H9 (cell line): ENCODE results near the gene RNF167. TPM values are rescaled to one million over a fixed set of nuclear protein-coding genes. Genes with fewer than 3 reads are reported as not detected.

ENCODE experiments used
- DNase-seq: peaks from one replicate; pipeline ENCODE4 v3.0.0-alpha.2; 2017
- H2AFZ ChIP-seq: one replicate; pipeline ENCODE4 v1.6.1; 2013; ENCODE audit warnings: mild to moderate bottlenecking, low read length, control low read depth, moderate library complexity
- H2AK5ac ChIP-seq: 2 replicates; pipeline ENCODE4 v1.6.1; 2013; ENCODE audit warnings: low read length, control low read depth, mixed read lengths; ENCODE audit not compliant: insufficient read length
- H2BK120ac ChIP-seq: one replicate; pipeline ENCODE4 v1.6.1; 2013; ENCODE audit warnings: low read depth, mild to moderate bottlenecking, low read length, control low read depth, inconsistent platforms; ENCODE audit not compliant: poor library complexity, severe bottlenecking
- H2BK12ac ChIP-seq: 2 replicates; pipeline ENCODE4 v1.6.1; 2013; ENCODE audit warnings: low read length, control low read depth, mixed read lengths, low read depth; ENCODE audit not compliant: insufficient read length
- H2BK15ac ChIP-seq: 2 replicates; pipeline ENCODE4 v1.6.1; 2013; ENCODE audit warnings: low read depth, low read length, control low read depth
- H2BK20ac ChIP-seq: one replicate; pipeline ENCODE4 v1.6.1; 2013; ENCODE audit warnings: low read depth, mild to moderate bottlenecking, low read length, control low read depth, inconsistent platforms; ENCODE audit not compliant: poor library complexity, severe bottlenecking
- H2BK5ac ChIP-seq: 2 replicates; pipeline ENCODE4 v1.6.1; 2013; ENCODE audit warnings: low read length, control low read depth, mixed read lengths; ENCODE audit not compliant: insufficient read length
- H3K14ac ChIP-seq: 2 replicates; pipeline ENCODE4 v1.6.1; 2013; ENCODE audit warnings: low read length, control low read depth; ENCODE audit not compliant: insufficient read depth
- H3K18ac ChIP-seq: 2 replicates; pipeline ENCODE4 v1.6.1; 2013; ENCODE audit warnings: low read depth, mild to moderate bottlenecking, mixed read lengths, low read length, control low read depth; ENCODE audit not compliant: insufficient read length
- H3K23ac ChIP-seq: 2 replicates; pipeline ENCODE4 v1.6.1; 2013; ENCODE audit warnings: low read length, control low read depth, mixed read lengths, low read depth; ENCODE audit not compliant: insufficient read length
- H3K23me2 ChIP-seq: 2 replicates; pipeline ENCODE4 v1.6.1; 2013; ENCODE audit warnings: low read depth, mild to moderate bottlenecking, mixed read lengths, low read length, control low read depth; ENCODE audit not compliant: insufficient read length, poor library complexity, severe bottlenecking
- H3K27ac ChIP-seq: 2 replicates; pipeline ENCODE4 v1.5.1; 2013; ENCODE audit warnings: low read length, control low read depth, mixed read lengths, low read depth; ENCODE audit not compliant: insufficient read length
- H3K27me3 ChIP-seq: 2 replicates; pipeline ENCODE4 v1.6.1; 2013; ENCODE audit warnings: low read length, control low read depth, inconsistent platforms; ENCODE audit not compliant: insufficient read depth
- H3K4ac ChIP-seq: 2 replicates; pipeline ENCODE4 v1.6.1; 2013; ENCODE audit warnings: low read depth, mild to moderate bottlenecking, control low read depth, inconsistent platforms, low read length, moderate library complexity
- H3K4me1 ChIP-seq: 2 replicates; pipeline ENCODE4 v1.6.1; 2013; ENCODE audit warnings: low read length, control low read depth, inconsistent platforms; ENCODE audit not compliant: insufficient read depth
- H3K4me2 ChIP-seq: 2 replicates; pipeline ENCODE4 v1.6.1; 2013; ENCODE audit warnings: low read length, control low read depth, mixed read lengths; ENCODE audit not compliant: insufficient read length, insufficient read depth
- H3K56ac ChIP-seq: 2 replicates; pipeline ENCODE4 v1.6.1; 2013; ENCODE audit warnings: low read depth, mild to moderate bottlenecking, mixed read lengths, low read length, control low read depth; ENCODE audit not compliant: insufficient read length
- H3K79me1 ChIP-seq: 2 replicates; pipeline ENCODE4 v1.6.1; 2013; ENCODE audit warnings: low read depth, mild to moderate bottlenecking, moderate library complexity, low read length, control low read depth, inconsistent platforms; ENCODE audit not compliant: insufficient read depth, poor library complexity, severe bottlenecking
- H3K79me2 ChIP-seq: 2 replicates; pipeline ENCODE4 v1.6.1; 2013; ENCODE audit warnings: low read length, control low read depth, inconsistent platforms; ENCODE audit not compliant: insufficient read depth
- H3K9ac ChIP-seq: 2 replicates; pipeline ENCODE4 v1.6.1; 2013; ENCODE audit warnings: low read length, control low read depth, mixed read lengths; ENCODE audit not compliant: insufficient read length; ENCODE audit errors: extremely low read depth
- H3K9me3 ChIP-seq: one replicate; pipeline ENCODE4 v1.6.1; 2013; ENCODE audit warnings: low read depth, low read length, inconsistent platforms; ENCODE audit not compliant: control insufficient read depth
- H3T11ph ChIP-seq: one replicate; pipeline ENCODE4 v1.6.1; 2013; ENCODE audit warnings: mild to moderate bottlenecking, low read length, control low read depth, inconsistent platforms
- H4K20me1 ChIP-seq: one replicate; pipeline ENCODE4 v1.6.1; 2013; ENCODE audit not compliant: control insufficient read depth, insufficient read length, insufficient read depth
- H4K5ac ChIP-seq: 2 replicates; pipeline ENCODE4 v1.6.1; 2013; ENCODE audit warnings: low read depth, mild to moderate bottlenecking, mixed read lengths, low read length, control low read depth; ENCODE audit not compliant: insufficient read length
- H4K8ac ChIP-seq: replicated peaks from 2 replicates; pipeline ENCODE4 v1.6.1; 2013; ENCODE audit warnings: low read length, control low read depth, mixed read lengths, low read depth; ENCODE audit not compliant: insufficient read length
- H4K91ac ChIP-seq: 2 replicates; pipeline ENCODE4 v1.6.1; 2013; ENCODE audit warnings: low read depth, mild to moderate bottlenecking, moderate library complexity, mixed read lengths, low read length, control low read depth; ENCODE audit not compliant: insufficient read length
- H3K27ac Mint-ChIP-seq, 3 experiments: 2 replicates in 2 of 3; 3 replicates in 1 of 3; pipeline ENCODE4 v1.8.0; 2020 to 2021; ENCODE audit warnings: mixed read lengths in 3 of 3, mild to moderate bottlenecking in 1 of 3, moderate library complexity in 1 of 3
- H3K27me3 Mint-ChIP-seq: 2 replicates; pipeline ENCODE4 v1.8.0; 2021; ENCODE audit warnings: low read depth, mild to moderate bottlenecking, moderate library complexity, mixed read lengths
- H3K36me3 Mint-ChIP-seq, 3 experiments: 2 replicates in 2 of 3; 3 replicates in 1 of 3; pipeline ENCODE4 v1.8.0; 2020 to 2021; ENCODE audit warnings: low read depth in 3 of 3, mixed read lengths in 3 of 3; ENCODE audit not compliant: insufficient read depth in 1 of 3
- H3K4me1 Mint-ChIP-seq, 2 experiments: 2 replicates each; pipeline ENCODE4 v1.8.0; 2020; ENCODE audit warnings: mixed read lengths in 2 of 2
- H3K4me3 Mint-ChIP-seq, 2 experiments: 2 replicates in 1 of 2; 3 replicates in 1 of 2; pipeline ENCODE4 v1.8.0; 2020 to 2021; ENCODE audit warnings: mild to moderate bottlenecking in 2 of 2, mixed read lengths in 2 of 2, moderate library complexity in 1 of 2
- H3K9me3 Mint-ChIP-seq, 2 experiments: 2 replicates in 1 of 2; 3 replicates in 1 of 2; pipeline ENCODE4 v1.8.0; 2020; ENCODE audit warnings: mild to moderate bottlenecking in 2 of 2, mixed read lengths in 2 of 2, moderate library complexity in 1 of 2
- whole genome bisulfite sequencing: extraction: QIAGEN DNeasy Blood & Tissue Kit; methylation state at CpG from one replicate; pipeline ENCODE4 v1.1.7; 2013; ENCODE audit warnings: missing lambda C conversion rate, low lambda C conversion rate, mixed read lengths; ENCODE audit not compliant: insufficient read length; ENCODE audit errors: extremely low coverage; 5-methylcytosine and 5-hydroxymethylcytosine counted together
- total RNA-seq: library from RNA; stranded (reverse); gene quantifications from 2 replicates; pipeline ENCODE4 v1.2.1, GENCODE V29; 2021
- TF ChIP-seq, protein P1 (sequence below): fragments of 200-600 bp; sonication (generic); conservative IDR thresholded peaks from 3 replicates; pipeline ENCODE4 v1.8.0; 2021; ENCODE audit warnings: antibody characterized with exemption, mild to moderate bottlenecking

RNF167 gene
- total RNA-seq, 1 experiment from 2014 or later, result 134 TPM

DNA sequence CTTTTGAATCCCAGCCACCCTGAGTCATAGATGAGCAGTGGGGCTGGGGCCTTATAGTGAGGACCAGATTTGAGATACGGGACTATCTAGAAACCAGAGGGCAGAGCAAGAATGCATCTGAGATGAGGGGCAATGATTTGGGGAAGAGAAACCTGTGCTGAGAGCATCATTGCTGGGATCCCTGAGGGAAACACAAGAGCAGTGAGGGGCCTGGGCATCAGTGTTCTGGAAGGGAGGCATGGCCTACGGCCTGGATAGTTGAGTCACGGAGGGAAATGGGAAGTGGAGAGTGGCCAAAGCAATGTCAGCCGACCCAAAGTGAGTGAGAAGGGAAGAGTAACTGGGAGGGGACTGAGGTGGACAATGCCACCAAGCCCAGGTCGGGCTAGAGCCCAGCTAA, 42.2 kb downstream of the RNF167 start:
- WGBS, result no CpG with 5 or more reads among the region's 5 CpGs
- Histone ChIP-seq H3K9me3 (no peaks in the 10 kb centered on the region), H3K14ac (no peak overlapping the region), H3K9ac (no peak overlapping the region), H3K27ac (no peak overlapping the region), H3K4me2 (no peak overlapping the region), H2BK120ac (no peak overlapping the region), H4K20me1 (no peaks in the 10 kb centered on the region), H3K79me2 (no peaks in the 10 kb centered on the region), H2BK20ac (no peak overlapping the region), H3K18ac (no peak overlapping the region), H2AK5ac (no peak overlapping the region), H4K91ac (no peak overlapping the region), H3K4me1 (peaks cover 4% of the 10 kb centered on the region; the same call in 1 of the 2 replicates), H3T11ph (no peak overlapping the region), H4K8ac (no peak overlapping the region), H3K4ac (no peak overlapping the region), H2BK15ac (no peak overlapping the region), H3K23ac (no peak overlapping the region), H3K79me1 (no peaks in the 10 kb centered on the region), H4K5ac (no peak overlapping the region), H3K23me2 (peaks cover 7% of the 10 kb centered on the region), H3K56ac (no peak overlapping the region), H2BK5ac (no peak overlapping the region), H2AFZ (no peak overlapping the region), H2BK12ac (no peak overlapping the region), H3K27me3 (peaks cover 12% of the 10 kb centered on the region; the same call in 1 of the 2 replicates)
- peaks cover 15 to 16% of the 10 kb centered on the region in 2 experiments for H3K4me1 Mint-ChIP-seq
- H3K27me3 Mint-ChIP-seq, result peaks cover 71% of the 10 kb centered on the region
- H3K9me3 Mint-ChIP-seq, result no peaks in the 10 kb centered on the region
- peak overlapping the region in 1 of 3 experiments; percentile 32; a peak in 1 of 7 replicates for H3K27ac Mint-ChIP-seq
- no peak for DNase-seq
- no peak overlapping the region for H3K4me3 Mint-ChIP-seq
- TF ChIP-seq, protein P1, sequence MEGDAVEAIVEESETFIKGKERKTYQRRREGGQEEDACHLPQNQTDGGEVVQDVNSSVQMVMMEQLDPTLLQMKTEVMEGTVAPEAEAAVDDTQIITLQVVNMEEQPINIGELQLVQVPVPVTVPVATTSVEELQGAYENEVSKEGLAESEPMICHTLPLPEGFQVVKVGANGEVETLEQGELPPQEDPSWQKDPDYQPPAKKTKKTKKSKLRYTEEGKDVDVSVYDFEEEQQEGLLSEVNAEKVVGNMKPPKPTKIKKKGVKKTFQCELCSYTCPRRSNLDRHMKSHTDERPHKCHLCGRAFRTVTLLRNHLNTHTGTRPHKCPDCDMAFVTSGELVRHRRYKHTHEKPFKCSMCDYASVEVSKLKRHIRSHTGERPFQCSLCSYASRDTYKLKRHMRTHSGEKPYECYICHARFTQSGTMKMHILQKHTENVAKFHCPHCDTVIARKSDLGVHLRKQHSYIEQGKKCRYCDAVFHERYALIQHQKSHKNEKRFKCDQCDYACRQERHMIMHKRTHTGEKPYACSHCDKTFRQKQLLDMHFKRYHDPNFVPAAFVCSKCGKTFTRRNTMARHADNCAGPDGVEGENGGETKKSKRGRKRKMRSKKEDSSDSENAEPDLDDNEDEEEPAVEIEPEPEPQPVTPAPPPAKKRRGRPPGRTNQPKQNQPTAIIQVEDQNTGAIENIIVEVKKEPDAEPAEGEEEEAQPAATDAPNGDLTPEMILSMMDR, result no peak
- H3K36me3 Mint-ChIP-seq, result peaks cover 0 to 26% (median 4%) of the 10 kb centered on the region in 3 experiments; a peak in 3 of 7 replicates
